Hematopoietic multipotent progenitor cell (in vitro differentiated cells): ENCODE data around the gene DIP2A. TPM values are rescaled to one million over a fixed set of nuclear protein-coding genes. Genes with fewer than 3 reads are reported as not detected.
"Not testable (repeated sequence)": the region's sequence is repeated elsewhere in the genome, so short reads cannot be mapped to it uniquely, and the experiment has no call there.

Source experiments
- DNase-seq, 3 donors: peaks; one replicate each; pipeline ENCODE4 v3.0.0-alpha.2; 2011 to 2015; ENCODE audit warnings: low read depth in 2 of 3, low spot score in 2 of 3
- total RNA-seq: library from RNA; depleted of rRNA; stranded (reverse); fragments of >200 nt; gene quantifications from one replicate; pipeline ENCODE4 v1.2.3, GENCODE V29; 2012

The DIP2A gene
- total RNA-seq, 1 donor, result 61.7 TPM

- no peak for DNase-seq
These were observed 33.1 kb upstream of the DIP2A start for GRCh38 chr21:46425571-46425970.

- DNase-seq, result no peak
These were observed 32.2 kb upstream of the DIP2A start for GRCh38 chr21:46426313-46427046.

- no peak for DNase-seq
These were observed 31.2 kb upstream of the DIP2A start for GRCh38 chr21:46427516-46427915.

GRCh38 chr21:46428286-46428685 lies 30.4 kb upstream of the DIP2A start:
- DNase-seq, result no peak

- no peak for DNase-seq
These were observed 29.5 kb upstream of the DIP2A start for GRCh38 chr21:46428987-46429710.

GRCh38 chr21:46429754-46430681 lies 28.7 kb upstream of the DIP2A start:
- no peak for DNase-seq

GRCh38 chr21:46431448-46431847 lies 27.2 kb upstream of the DIP2A start:
- DNase-seq, result no peak

- peak in 1 of 3 donors; percentile 9 for DNase-seq
These were observed 26.7 kb upstream of the DIP2A start for GRCh38 chr21:46431884-46432488.

- DNase-seq, result not testable (repeated sequence)
These were observed 25.6 kb upstream of the DIP2A start for GRCh38 chr21:46433116-46433515.

GRCh38 chr21:46434322-46434958 lies 24.3 kb upstream of the DIP2A start:
- no peak for DNase-seq

- DNase-seq, result no peak
These were observed 22.9 kb upstream of the DIP2A start for GRCh38 chr21:46435786-46436227.

- no peak for DNase-seq
These were observed 22.1 kb upstream of the DIP2A start for GRCh38 chr21:46436621-46437020.

GRCh38 chr21:46437096-46437498 lies 21.6 kb upstream of the DIP2A start:
- DNase-seq, result no peak

GRCh38 chr21:46437511-46437910 lies 21.2 kb upstream of the DIP2A start:
- no peak for DNase-seq

GRCh38 chr21:46438241-46438640 lies 20.4 kb upstream of the DIP2A start:
- no peak for DNase-seq

GRCh38 chr21:46439906-46440305 lies 18.8 kb upstream of the DIP2A start:
- DNase-seq, result no peak

- no peak for DNase-seq
These were observed 17.4 kb upstream of the DIP2A start for GRCh38 chr21:46441331-46441730.

GRCh38 chr21:46441961-46442498 lies 16.7 kb upstream of the DIP2A start:
- no peak for DNase-seq

GRCh38 chr21:46442938-46443337 lies 15.8 kb upstream of the DIP2A start:
- DNase-seq, result peak in 1 of 3 donors; percentile 23

- DNase-seq, result no peak
These were observed 14.8 kb upstream of the DIP2A start for GRCh38 chr21:46443910-46444309.
